ENCODE measurements around the gene APOD.

- TF ChIP-seq POLR2A (IDR thresholded peaks at IDR 0.05) (no peak), CTCF (IDR thresholded peaks at IDR 0.05) (no peak)
Measured at GRCh38 chr3:195557322-195557721, 26.4 kb downstream of the APOD start.
